B cell (primary cell): Measurements from ENCODE around the gene HYPK. TPM values are rescaled to one million over a fixed set of nuclear protein-coding genes. Genes with fewer than 3 reads are reported as not detected.
"Not testable (repeated sequence)": the region's sequence is repeated elsewhere in the genome, so short reads cannot be mapped to it uniquely, and the experiment has no call there.

Source experiments
- ATAC-seq: fragments of 200-7000 bp; cut with Tn5 transposase; one replicate; pipeline ENCODE4 v1.10.0; 2021; ENCODE audit warnings: low read depth, mild to moderate bottlenecking, moderate number of reproducible peaks, moderate library complexity
- CTCF ChIA-PET: fragments of 350-600 bp; sonication (Branson Sonifier 250); formaldehyde crosslinking; loops from one replicate; lab custom pipeline; 2021; ENCODE audit warnings: antibody characterized with exemption, inconsistent platforms; lab: Charles Lee
- POLR2A ChIA-PET: fragments of 350-600 bp; sonication (Branson Sonifier 250); formaldehyde crosslinking; loops from one replicate; lab custom pipeline; 2021; ENCODE audit warnings: antibody characterized with exemption; lab: Charles Lee
- DNase-seq: peaks from one replicate; pipeline ENCODE4 v3.0.0; 2013
- H2AFZ ChIP-seq: 2 replicates; pipeline ENCODE4 v1.6.1; 2012; ENCODE audit warnings: mild to moderate bottlenecking, low read depth, low read length; ENCODE audit not compliant: insufficient read depth, poor library complexity, severe bottlenecking
- H3K27ac ChIP-seq, 2 donors: 1 replicate in 1 of 2; 2 replicates in 1 of 2; pipeline ENCODE4 v1.5.1; 2012 to 2013; ENCODE audit warnings: low read length in 2 of 2, mild to moderate bottlenecking in 2 of 2, moderate library complexity in 1 of 2
- H3K27me3 ChIP-seq, 4 experiments: fragments of 200-600 bp in 1 of 4; sonication (generic) in 1 of 4; replicated peaks in 1 of 4; 1 replicate in 2 of 4; 2 replicates in 2 of 4; pipeline versions ENCODE4 v1.6.1 to v1.7.0; 2013 to 2016; ENCODE audit warnings: low read length in 3 of 4, mild to moderate bottlenecking in 2 of 4, mixed read lengths in 1 of 4, moderate library complexity in 1 of 4; ENCODE audit not compliant: insufficient read depth in 4 of 4, control insufficient read depth in 3 of 4; ENCODE audit errors: control extremely low read depth in 1 of 4
- H3K36me3 ChIP-seq, 2 experiments: replicated peaks in 1 of 2; 1 replicate in 1 of 2; 2 replicates in 1 of 2; pipeline versions ENCODE4 v1.6.1 to v1.7.1; 2013; ENCODE audit warnings: low read length in 1 of 2; ENCODE audit not compliant: insufficient read depth in 2 of 2, control insufficient read depth in 1 of 2; ENCODE audit errors: control extremely low read depth in 1 of 2, extremely low read depth in 1 of 2
- H3K4me1 ChIP-seq, 2 donors: fragments of 200-600 bp in 1 of 2; sonication (generic) in 1 of 2; 1 replicate in 1 of 2; 2 replicates in 1 of 2; pipeline versions ENCODE4 v1.5.1 to v1.6.1; 2013 to 2017; ENCODE audit warnings: low read length in 2 of 2; ENCODE audit not compliant: control insufficient read depth in 2 of 2, insufficient read depth in 2 of 2
- H3K4me2 ChIP-seq: replicated peaks from 2 replicates; pipeline ENCODE3; 2012; ENCODE audit warnings: mild to moderate bottlenecking, low read depth, low read length; ENCODE audit not compliant: poor library complexity, severe bottlenecking
- H3K4me3 ChIP-seq, 5 experiments: fragments of 200-600 bp in 1 of 5; sonication (generic) in 1 of 5; 1 replicate in 3 of 5; 2 replicates in 2 of 5; pipeline versions ENCODE4 v1.5.1 to v1.7.0; 2011 to 2016; ENCODE audit warnings: low read length in 4 of 5, mild to moderate bottlenecking in 4 of 5, low read depth in 2 of 5, control low read depth in 1 of 5, moderate library complexity in 1 of 5; ENCODE audit not compliant: insufficient read depth in 1 of 5; ENCODE audit errors: control extremely low read depth in 1 of 5, extremely low read depth in 1 of 5
- H3K79me2 ChIP-seq: fragments of 200-600 bp; sonication (generic); one replicate; pipeline ENCODE4 v1.6.0; 2016; ENCODE audit warnings: low read length; ENCODE audit not compliant: control insufficient read depth, insufficient read depth
- H3K9ac ChIP-seq: fragments of 200-600 bp; sonication (generic); 2 replicates; pipeline ENCODE4 v1.6.1; 2017; ENCODE audit warnings: mild to moderate bottlenecking, low read length, moderate library complexity
- H3K9me3 ChIP-seq, 3 donors: one replicate each; pipeline versions ENCODE4 v1.6.1 to v1.7.1; 2013; ENCODE audit warnings: low read length in 2 of 3; ENCODE audit not compliant: control insufficient read depth in 2 of 3, insufficient read depth in 1 of 3; ENCODE audit errors: control extremely low read depth in 1 of 3
- H4K20me1 ChIP-seq: 2 replicates; pipeline ENCODE4 v1.6.0; 2012; ENCODE audit warnings: mild to moderate bottlenecking, low read length; ENCODE audit not compliant: insufficient read depth, control insufficient read depth, poor library complexity, severe bottlenecking
- H3K27ac Mint-ChIP-seq: one replicate; pipeline ENCODE4 v1.8.0; 2021; ENCODE audit warnings: mixed read lengths
- H3K27me3 Mint-ChIP-seq: one replicate; pipeline ENCODE4 v1.8.0; 2021; ENCODE audit warnings: mixed read lengths
- H3K4me1 Mint-ChIP-seq: one replicate; pipeline ENCODE4 v1.8.0; 2021; ENCODE audit warnings: mixed read lengths
- H3K4me3 Mint-ChIP-seq: one replicate; pipeline ENCODE4 v1.8.0; 2021; ENCODE audit warnings: mixed read lengths
- H3K9me3 Mint-ChIP-seq: one replicate; pipeline ENCODE4 v1.8.0; 2022; ENCODE audit warnings: mixed read lengths; ENCODE audit not compliant: insufficient read depth
- CTCF ChIP-seq: fragments of 200-600 bp; IDR thresholded peaks from one replicate; pipeline ENCODE4 v1.8.0; 2022; ENCODE audit warnings: antibody characterized with exemption, mild to moderate bottlenecking
- EZH2 ChIP-seq: IDR thresholded peaks from 2 replicates; pipeline ENCODE4 v1.6.1; 2012; ENCODE audit warnings: borderline replicate concordance, low read depth, mild to moderate bottlenecking, moderate library complexity, low read length; ENCODE audit not compliant: insufficient read depth, poor library complexity, severe bottlenecking
- WGBS: methylation state at CpG from one replicate; pipeline ENCODE4 v1.1.5; 2013; ENCODE audit warnings: missing lambda C conversion rate; ENCODE audit not compliant: insufficient coverage; 5-methylcytosine and 5-hydroxymethylcytosine counted together
- intact Hi-C: fragments of 100-400 bp; cut with micrococcal nuclease; formaldehyde crosslinking; loops from one replicate; pipeline ENCODE4 v1.10.0; 2022
- polyA plus RNA-seq: library from polyadenylated mRNA; depleted of rRNA; stranded (reverse); fragments of >200 nt; gene quantifications from 2 replicates; pipeline ENCODE4 v1.2.3, GENCODE V29; 2012
- total RNA-seq, 2 donors: library from RNA; stranded (reverse); fragments of 120-200 nt in 1 of 2; gene quantifications; 1 replicate in 1 of 2; 2 replicates in 1 of 2; pipeline versions ENCODE4 v1.2.3 to v1.2.4, GENCODE V29; 2013 to 2022

HYPK gene
- total and polyA plus RNA-seq, 2 donors (not counting 1 experiment from before 2014, with no cell fraction given), result 23.5 to 25.7 TPM

DNA sequence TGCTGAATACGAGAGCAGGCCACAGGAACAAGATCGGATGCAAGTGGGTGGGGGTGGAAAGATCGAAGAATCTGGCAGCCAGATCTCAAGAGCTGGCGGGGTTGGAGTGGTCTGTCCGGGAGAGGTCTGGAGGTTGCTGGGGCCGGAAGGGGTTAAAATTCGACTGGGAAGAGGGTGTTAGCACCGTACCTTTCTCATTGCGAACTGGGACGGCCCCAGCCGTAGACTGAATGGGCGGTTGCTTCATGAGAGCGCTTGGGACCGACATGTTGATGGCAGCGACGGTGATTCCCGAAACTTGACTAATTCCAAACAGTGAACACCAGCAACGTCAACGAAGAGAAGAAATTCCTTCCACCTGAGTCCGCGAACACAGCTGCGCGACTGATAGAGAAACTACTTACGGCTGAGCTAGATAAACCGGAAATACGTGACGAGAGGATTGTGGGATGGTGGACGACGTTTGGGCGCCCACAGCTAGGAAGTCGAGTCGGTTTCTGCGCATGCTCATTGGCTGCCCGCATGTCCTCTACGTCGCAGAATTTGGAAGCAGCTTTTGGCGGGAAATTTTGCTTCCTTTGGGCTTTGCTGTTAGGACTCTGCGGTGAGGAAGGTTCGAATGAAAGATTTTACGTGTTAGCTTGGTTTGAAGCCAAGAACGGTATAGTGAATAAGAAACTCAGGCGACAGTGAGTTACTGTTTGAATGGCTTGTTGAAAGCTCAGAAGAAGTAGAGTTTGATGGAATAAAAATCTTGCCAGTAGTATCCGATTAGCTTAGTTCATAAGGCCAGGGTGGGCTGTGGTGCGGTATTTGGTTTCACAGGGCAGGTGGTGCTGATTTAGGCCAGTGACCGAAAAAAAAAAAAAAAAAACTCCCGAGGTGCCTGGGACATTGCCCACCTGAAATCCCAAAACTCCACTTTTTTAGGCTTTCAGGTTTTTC, 24.2 kb downstream of the HYPK start, which contains the start of gene MFAP1:
Gene MFAP1, minus strand, starts transcription at position 389 of the 945 bp plus-strand sequence. Its CDS starts 121 bp downstream, at position 268.
- Histone ChIP-seq H3K27me3 (no peaks in the 10 kb centered on the region), H3K9me3 (no peaks in the 10 kb centered on the region), H3K27ac (peak within 1 kb of the TSS; percentile 94 to 95), H3K4me1 (peaks cover 25 to 43% of the 10 kb centered on the region in 2 donors), H2AFZ (peak within 1 kb of the TSS; percentile 90), H3K4me2 (peak within 1 kb of the TSS; percentile 89), H3K9ac (peak within 1 kb of the TSS; percentile 98), H3K36me3 (peaks cover 1 to 3% of the 10 kb centered on the region in 2 experiments), H3K79me2 (peaks cover 73% of the 10 kb centered on the region), H3K4me3 (peak within 1 kb of the TSS; percentile 68 to 100 (median 98)), H4K20me1 (peaks cover 4% of the 10 kb centered on the region)
- H3K27me3 Mint-ChIP-seq, result no peaks in the 10 kb centered on the region
- intact Hi-C loops, result loop anchor here (1.0 to 5.0 kb wide), 8 partner anchors 15 to 713 kb away; partner anchors contain the start of genes CTDSPL2, EIF3J, ELL3 and HYPK
- DNase-seq, result peak; percentile 97
- peak within 1 kb of the TSS; percentile 99 for H3K4me3 Mint-ChIP-seq
- 4% methylated on average over 43 of the region's 46 CpGs for WGBS
- ChIA-PET POLR2A (interaction anchor here (0.5 to 1.3 kb wide), 9 partner anchors 12 to 80 kb away, joined by 3 to 11 read pairs (median 6); partner anchors contain the start of genes ELL3, HYPK and SERINC4), CTCF (interaction anchor here (0.8 to 1.8 kb wide), 7 partner anchors 15 to 68 kb away, joined by 3 to 6 read pairs (median 5); partner anchors contain the start of genes ELL3, HYPK and SERINC4)
- H3K9me3 Mint-ChIP-seq, result no peaks in the 10 kb centered on the region
- TF ChIP-seq CTCF (no peak), EZH2 (no peak)
- peak; percentile 84 for ATAC-seq
- H3K4me1 Mint-ChIP-seq, result peaks cover 57% of the 10 kb centered on the region
- H3K27ac Mint-ChIP-seq, result peak within 1 kb of the TSS; percentile 98

- H3K4me1 Mint-ChIP-seq, result peaks cover 60% of the 10 kb centered on the region
- Histone ChIP-seq H3K4me2 (peak overlapping the region; percentile 89), H3K79me2 (peaks cover 71% of the 10 kb centered on the region), H3K4me1 (peaks cover 25 to 50% of the 10 kb centered on the region in 2 donors)
- not testable (repeated sequence) for H3K9ac ChIP-seq, ATAC-seq, H3K36me3 ChIP-seq, H3K9me3 ChIP-seq, H3K27ac ChIP-seq, H3K27me3 Mint-ChIP-seq, H4K20me1 ChIP-seq, H3K4me3 ChIP-seq, H3K9me3 Mint-ChIP-seq, H3K27me3 ChIP-seq, H3K4me3 Mint-ChIP-seq, H2AFZ ChIP-seq, H3K27ac Mint-ChIP-seq, DNase-seq
- CTCF ChIA-PET, result interaction anchor here (1.0 to 1.8 kb wide), 6 partner anchors 16 to 68 kb away, joined by 3 to 6 read pairs (median 6); partner anchors contain the start of genes HYPK and SERINC4
- 100% methylated on average over 8 of the region's 11 CpGs for WGBS
- intact Hi-C loops, result loop anchor here (2.0 to 5.0 kb wide), 3 partner anchors 75 to 712 kb away; partner anchors contain the start of genes CTDSPL2 and EIF3J
- POLR2A ChIA-PET, result interaction anchor here (1.3 kb wide), 2 partner anchors 16 to 49 kb away, joined by 9 read pairs; partner anchors contain the start of gene ELL3
Measured at GRCh38 chr15:43825305-43825704, 24.9 kb downstream of the HYPK start.
